H9 (cell line): ENCODE measurements around the gene ZKSCAN3. TPM values are rescaled to one million over a fixed set of nuclear protein-coding genes. Genes with fewer than 3 reads are reported as not detected.

Experiments
- DNase-seq: peaks from one replicate; pipeline ENCODE4 v3.0.0-alpha.2; 2017
- H2AFZ ChIP-seq: one replicate; pipeline ENCODE4 v1.6.1; 2013; ENCODE audit warnings: mild to moderate bottlenecking, low read length, control low read depth, moderate library complexity
- H2AK5ac ChIP-seq: 2 replicates; pipeline ENCODE4 v1.6.1; 2013; ENCODE audit warnings: low read length, control low read depth, mixed read lengths; ENCODE audit not compliant: insufficient read length
- H2BK120ac ChIP-seq: one replicate; pipeline ENCODE4 v1.6.1; 2013; ENCODE audit warnings: low read depth, mild to moderate bottlenecking, low read length, control low read depth, inconsistent platforms; ENCODE audit not compliant: poor library complexity, severe bottlenecking
- H2BK12ac ChIP-seq: 2 replicates; pipeline ENCODE4 v1.6.1; 2013; ENCODE audit warnings: low read length, control low read depth, mixed read lengths, low read depth; ENCODE audit not compliant: insufficient read length
- H2BK15ac ChIP-seq: 2 replicates; pipeline ENCODE4 v1.6.1; 2013; ENCODE audit warnings: low read depth, low read length, control low read depth
- H2BK20ac ChIP-seq: one replicate; pipeline ENCODE4 v1.6.1; 2013; ENCODE audit warnings: low read depth, mild to moderate bottlenecking, low read length, control low read depth, inconsistent platforms; ENCODE audit not compliant: poor library complexity, severe bottlenecking
- H2BK5ac ChIP-seq: 2 replicates; pipeline ENCODE4 v1.6.1; 2013; ENCODE audit warnings: low read length, control low read depth, mixed read lengths; ENCODE audit not compliant: insufficient read length
- H3K14ac ChIP-seq: 2 replicates; pipeline ENCODE4 v1.6.1; 2013; ENCODE audit warnings: low read length, control low read depth; ENCODE audit not compliant: insufficient read depth
- H3K18ac ChIP-seq: 2 replicates; pipeline ENCODE4 v1.6.1; 2013; ENCODE audit warnings: low read depth, mild to moderate bottlenecking, mixed read lengths, low read length, control low read depth; ENCODE audit not compliant: insufficient read length
- H3K23ac ChIP-seq: 2 replicates; pipeline ENCODE4 v1.6.1; 2013; ENCODE audit warnings: low read length, control low read depth, mixed read lengths, low read depth; ENCODE audit not compliant: insufficient read length
- H3K23me2 ChIP-seq: 2 replicates; pipeline ENCODE4 v1.6.1; 2013; ENCODE audit warnings: low read depth, mild to moderate bottlenecking, mixed read lengths, low read length, control low read depth; ENCODE audit not compliant: insufficient read length, poor library complexity, severe bottlenecking
- H3K27ac ChIP-seq: 2 replicates; pipeline ENCODE4 v1.5.1; 2013; ENCODE audit warnings: low read length, control low read depth, mixed read lengths, low read depth; ENCODE audit not compliant: insufficient read length
- H3K27me3 ChIP-seq: 2 replicates; pipeline ENCODE4 v1.6.1; 2013; ENCODE audit warnings: low read length, control low read depth, inconsistent platforms; ENCODE audit not compliant: insufficient read depth
- H3K4ac ChIP-seq: 2 replicates; pipeline ENCODE4 v1.6.1; 2013; ENCODE audit warnings: low read depth, mild to moderate bottlenecking, control low read depth, inconsistent platforms, low read length, moderate library complexity
- H3K4me1 ChIP-seq: 2 replicates; pipeline ENCODE4 v1.6.1; 2013; ENCODE audit warnings: low read length, control low read depth, inconsistent platforms; ENCODE audit not compliant: insufficient read depth
- H3K4me2 ChIP-seq: 2 replicates; pipeline ENCODE4 v1.6.1; 2013; ENCODE audit warnings: low read length, control low read depth, mixed read lengths; ENCODE audit not compliant: insufficient read length, insufficient read depth
- H3K56ac ChIP-seq: 2 replicates; pipeline ENCODE4 v1.6.1; 2013; ENCODE audit warnings: low read depth, mild to moderate bottlenecking, mixed read lengths, low read length, control low read depth; ENCODE audit not compliant: insufficient read length
- H3K79me1 ChIP-seq: 2 replicates; pipeline ENCODE4 v1.6.1; 2013; ENCODE audit warnings: low read depth, mild to moderate bottlenecking, moderate library complexity, low read length, control low read depth, inconsistent platforms; ENCODE audit not compliant: insufficient read depth, poor library complexity, severe bottlenecking
- H3K79me2 ChIP-seq: 2 replicates; pipeline ENCODE4 v1.6.1; 2013; ENCODE audit warnings: low read length, control low read depth, inconsistent platforms; ENCODE audit not compliant: insufficient read depth
- H3K9ac ChIP-seq: 2 replicates; pipeline ENCODE4 v1.6.1; 2013; ENCODE audit warnings: low read length, control low read depth, mixed read lengths; ENCODE audit not compliant: insufficient read length; ENCODE audit errors: extremely low read depth
- H3K9me3 ChIP-seq: one replicate; pipeline ENCODE4 v1.6.1; 2013; ENCODE audit warnings: low read depth, low read length, inconsistent platforms; ENCODE audit not compliant: control insufficient read depth
- H3T11ph ChIP-seq: one replicate; pipeline ENCODE4 v1.6.1; 2013; ENCODE audit warnings: mild to moderate bottlenecking, low read length, control low read depth, inconsistent platforms
- H4K20me1 ChIP-seq: one replicate; pipeline ENCODE4 v1.6.1; 2013; ENCODE audit not compliant: control insufficient read depth, insufficient read length, insufficient read depth
- H4K5ac ChIP-seq: 2 replicates; pipeline ENCODE4 v1.6.1; 2013; ENCODE audit warnings: low read depth, mild to moderate bottlenecking, mixed read lengths, low read length, control low read depth; ENCODE audit not compliant: insufficient read length
- H4K8ac ChIP-seq: replicated peaks from 2 replicates; pipeline ENCODE4 v1.6.1; 2013; ENCODE audit warnings: low read length, control low read depth, mixed read lengths, low read depth; ENCODE audit not compliant: insufficient read length
- H4K91ac ChIP-seq: 2 replicates; pipeline ENCODE4 v1.6.1; 2013; ENCODE audit warnings: low read depth, mild to moderate bottlenecking, moderate library complexity, mixed read lengths, low read length, control low read depth; ENCODE audit not compliant: insufficient read length
- H3K27ac Mint-ChIP-seq, 3 experiments: 2 replicates in 2 of 3; 3 replicates in 1 of 3; pipeline ENCODE4 v1.8.0; 2020 to 2021; ENCODE audit warnings: mixed read lengths in 3 of 3, mild to moderate bottlenecking in 1 of 3, moderate library complexity in 1 of 3
- H3K27me3 Mint-ChIP-seq: 2 replicates; pipeline ENCODE4 v1.8.0; 2021; ENCODE audit warnings: low read depth, mild to moderate bottlenecking, moderate library complexity, mixed read lengths
- H3K36me3 Mint-ChIP-seq, 3 experiments: 2 replicates in 2 of 3; 3 replicates in 1 of 3; pipeline ENCODE4 v1.8.0; 2020 to 2021; ENCODE audit warnings: low read depth in 3 of 3, mixed read lengths in 3 of 3; ENCODE audit not compliant: insufficient read depth in 1 of 3
- H3K4me1 Mint-ChIP-seq, 2 experiments: 2 replicates each; pipeline ENCODE4 v1.8.0; 2020; ENCODE audit warnings: mixed read lengths in 2 of 2
- H3K4me3 Mint-ChIP-seq, 2 experiments: 2 replicates in 1 of 2; 3 replicates in 1 of 2; pipeline ENCODE4 v1.8.0; 2020 to 2021; ENCODE audit warnings: mild to moderate bottlenecking in 2 of 2, mixed read lengths in 2 of 2, moderate library complexity in 1 of 2
- H3K9me3 Mint-ChIP-seq, 2 experiments: 2 replicates in 1 of 2; 3 replicates in 1 of 2; pipeline ENCODE4 v1.8.0; 2020; ENCODE audit warnings: mild to moderate bottlenecking in 2 of 2, mixed read lengths in 2 of 2, moderate library complexity in 1 of 2
- CTCF ChIP-seq: fragments of 200-600 bp; sonication (generic); conservative IDR thresholded peaks from 3 replicates; pipeline ENCODE4 v1.8.0; 2021; ENCODE audit warnings: antibody characterized with exemption, mild to moderate bottlenecking
- WGBS: extraction: QIAGEN DNeasy Blood & Tissue Kit; methylation state at CpG from one replicate; pipeline ENCODE4 v1.1.7; 2013; ENCODE audit warnings: missing lambda C conversion rate, low lambda C conversion rate, mixed read lengths; ENCODE audit not compliant: insufficient read length; ENCODE audit errors: extremely low coverage; 5-methylcytosine and 5-hydroxymethylcytosine counted together
- total RNA-seq: library from RNA; stranded (reverse); gene quantifications from 2 replicates; pipeline ENCODE4 v1.2.1, GENCODE V29; 2021

Gene ZKSCAN3
- total RNA-seq, 1 experiment from 2014 or later: 8.7 TPM

GRCh38 chr6:28336284-28337120 lies 13.2 kb upstream of the ZKSCAN3 start:
- H3K4ac ChIP-seq: peak overlapping the region; percentile 8; the same call in 1 of the 2 replicates
- no peak overlapping the region for H3K4me3 Mint-ChIP-seq
- peak overlapping the region; percentile 80 for H3T11ph ChIP-seq
- no peak overlapping the region for H2BK15ac ChIP-seq
- H3K14ac ChIP-seq: peak overlapping the region; percentile 97
- H2AFZ ChIP-seq: no peak overlapping the region
- WGBS: 100% methylated on average over 4 of the region's 24 CpGs
- 0 out of 2 replicates have a peak, but pooled peaks cover 1% of the 10 kb centered on the region for H3K27me3 Mint-ChIP-seq
- no peak overlapping the region for H3K23ac ChIP-seq
- no peak overlapping the region for H2BK12ac ChIP-seq
- H3K27me3 ChIP-seq: no peaks in the 10 kb centered on the region
- H3K23me2 ChIP-seq: peaks cover 14% of the 10 kb centered on the region
- no peaks in the 10 kb centered on the region for H4K20me1 ChIP-seq
- no peaks in the 10 kb centered on the region for H3K79me2 ChIP-seq
- H4K8ac ChIP-seq: no peak overlapping the region
- no peaks in the 10 kb centered on the region for H3K79me1 ChIP-seq
- H3K9ac ChIP-seq: peak overlapping the region; percentile 91
- no peaks in the 10 kb centered on the region for H3K36me3 Mint-ChIP-seq
- H3K27ac ChIP-seq: peak overlapping the region; percentile 91
- peak overlapping the region; percentile 86 for H3K18ac ChIP-seq
- H2BK5ac ChIP-seq: no peak overlapping the region
- peak overlapping the region; percentile 87 for H3K4me2 ChIP-seq
- no peak overlapping the region for H4K5ac ChIP-seq
- DNase-seq: no peak
- H2BK120ac ChIP-seq: no peak overlapping the region
- no peak overlapping the region for H4K91ac ChIP-seq
- H3K9me3 ChIP-seq: no peaks in the 10 kb centered on the region
- no peak overlapping the region for H3K56ac ChIP-seq
- no peak overlapping the region for H3K27ac Mint-ChIP-seq
- H2AK5ac ChIP-seq: no peak overlapping the region
- no peak for TF ChIP-seq CTCF
- H2BK20ac ChIP-seq: no peak overlapping the region
- H3K4me1 ChIP-seq: no peaks in the 10 kb centered on the region
- H3K4me1 Mint-ChIP-seq: peaks cover 9 to 11% of the 10 kb centered on the region in 2 experiments; a peak in 3 of 4 replicates
- H3K9me3 Mint-ChIP-seq: no peaks in the 10 kb centered on the region
